ENCODE results near the gene ZFYVE27.

DNA sequence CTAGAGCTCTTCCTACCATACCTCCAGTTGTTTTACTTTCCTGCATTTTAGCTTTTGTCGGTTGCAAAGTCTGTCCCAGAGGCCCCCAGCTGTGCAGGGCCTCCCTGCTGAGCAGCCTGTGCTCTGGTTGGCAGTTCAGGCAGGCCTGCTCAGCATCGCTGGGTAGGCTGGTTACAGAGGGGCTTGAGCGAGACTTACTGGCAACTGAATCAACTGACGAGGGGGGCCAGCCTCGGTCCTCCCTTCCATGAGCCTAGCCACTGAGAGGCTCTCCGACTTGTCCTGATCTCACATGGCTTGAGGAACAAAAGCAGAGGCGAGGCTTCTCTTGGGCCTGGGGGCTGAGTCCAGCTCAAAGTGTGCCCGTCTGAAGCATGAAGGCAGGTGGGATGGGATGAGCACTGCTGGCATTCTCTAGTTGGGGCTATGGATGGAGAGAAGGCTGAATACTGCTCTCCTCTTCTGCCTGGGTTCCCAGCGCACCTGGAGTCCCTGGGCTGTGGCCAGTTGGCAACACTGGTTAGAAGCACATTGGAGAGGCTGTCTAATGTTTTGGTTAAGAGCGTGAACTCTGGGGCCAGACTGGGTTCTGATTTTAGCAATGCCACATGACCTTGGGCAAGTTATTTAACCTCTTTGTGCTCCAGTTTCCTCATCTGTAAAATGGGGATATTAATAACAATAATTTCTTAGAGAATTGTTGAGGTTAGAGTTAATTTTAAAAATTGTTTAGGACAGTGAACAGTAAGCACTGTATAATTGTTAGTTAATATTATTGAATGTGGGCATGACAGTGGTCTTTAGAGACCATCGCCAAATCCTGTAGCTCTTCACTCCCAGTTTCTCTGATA, 41.7 kb downstream of the ZFYVE27 start:
- TF ChIP-seq POLR2AphosphoS5 (IDR thresholded peaks at IDR 0.05) = no peak
- TF ChIP-seq, protein P1, sequence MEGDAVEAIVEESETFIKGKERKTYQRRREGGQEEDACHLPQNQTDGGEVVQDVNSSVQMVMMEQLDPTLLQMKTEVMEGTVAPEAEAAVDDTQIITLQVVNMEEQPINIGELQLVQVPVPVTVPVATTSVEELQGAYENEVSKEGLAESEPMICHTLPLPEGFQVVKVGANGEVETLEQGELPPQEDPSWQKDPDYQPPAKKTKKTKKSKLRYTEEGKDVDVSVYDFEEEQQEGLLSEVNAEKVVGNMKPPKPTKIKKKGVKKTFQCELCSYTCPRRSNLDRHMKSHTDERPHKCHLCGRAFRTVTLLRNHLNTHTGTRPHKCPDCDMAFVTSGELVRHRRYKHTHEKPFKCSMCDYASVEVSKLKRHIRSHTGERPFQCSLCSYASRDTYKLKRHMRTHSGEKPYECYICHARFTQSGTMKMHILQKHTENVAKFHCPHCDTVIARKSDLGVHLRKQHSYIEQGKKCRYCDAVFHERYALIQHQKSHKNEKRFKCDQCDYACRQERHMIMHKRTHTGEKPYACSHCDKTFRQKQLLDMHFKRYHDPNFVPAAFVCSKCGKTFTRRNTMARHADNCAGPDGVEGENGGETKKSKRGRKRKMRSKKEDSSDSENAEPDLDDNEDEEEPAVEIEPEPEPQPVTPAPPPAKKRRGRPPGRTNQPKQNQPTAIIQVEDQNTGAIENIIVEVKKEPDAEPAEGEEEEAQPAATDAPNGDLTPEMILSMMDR (IDR thresholded peaks at IDR 0.05) = no peak
- TF ChIP-seq POLR2A (IDR thresholded peaks at IDR 0.05) = no peak
